ENCODE results near the gene TESMIN. TPM values are rescaled to one million over a fixed set of nuclear protein-coding genes. Genes with fewer than 3 reads are reported as not detected.

Gene TESMIN
- total and polyA plus RNA-seq, 2 experiments from 2014 or later: 1.1 TPM; not detected in 1

GRCh38 chr11:68678031-68678441, 73.3 kb downstream of the TESMIN start:
- no peaks in the 10 kb centered on the region for H4K20me1 ChIP-seq (ENCODE audit: insufficient read depth)
- in situ Hi-C loops (cut with MboI): no loop called here
- H2AFZ ChIP-seq: no peak overlapping the region
- peaks cover 15% of the 10 kb centered on the region for H3F3A ChIP-seq (ENCODE audit: insufficient read depth)
- H3K27ac ChIP-seq: no peak overlapping the region
- WGBS, 2 experiments (ENCODE audit: low coverage in 1 of 2, low lambda C conversion rate in 2 of 2, missing lambda C conversion rate in 2 of 2): 77 to 80% methylated on average over 15 of the region's 15 CpGs
- H3K79me2 ChIP-seq (ENCODE audit: insufficient read depth): no peaks in the 10 kb centered on the region
- H3K36me3 ChIP-seq (ENCODE audit: low read depth): no peaks in the 10 kb centered on the region
- no peak overlapping the region for H3K4me3 ChIP-seq
- no peak overlapping the region for H3K9ac ChIP-seq
- H3K4me2 ChIP-seq (ENCODE audit: unreplicated experiment): no peak overlapping the region
- H3K9me3 ChIP-seq (ENCODE audit: low read depth): no peaks in the 10 kb centered on the region
- no peaks in the 10 kb centered on the region for H3K27me3 ChIP-seq (replicated peaks; ENCODE audit: insufficient read depth)
- TF ChIP-seq EZH2phosphoT487 (IDR thresholded peaks at IDR 0.05; ENCODE audit: insufficient read depth, low read depth): no peak
- no peak for TF ChIP-seq EZH2 (IDR thresholded peaks at IDR 0.05; ENCODE audit: insufficient read depth, poor library complexity, severe bottlenecking)
- peaks cover 15% of the 10 kb centered on the region for H3K4me1 ChIP-seq (ENCODE audit: insufficient read depth)
- no peak for DNase-seq
- no peaks in the 10 kb centered on the region for H3K9me2 ChIP-seq (ENCODE audit: insufficient read depth)

GRCh38 chr11:68677432-68677831, 73.9 kb downstream of the TESMIN start:
- no peak overlapping the region for H3K4me3 ChIP-seq
- no peaks in the 10 kb centered on the region for H3K79me2 ChIP-seq (ENCODE audit: insufficient read depth)
- no peaks in the 10 kb centered on the region for H3K9me2 ChIP-seq (ENCODE audit: insufficient read depth)
- TF ChIP-seq EZH2phosphoT487 (IDR thresholded peaks at IDR 0.05; ENCODE audit: insufficient read depth, low read depth) (no peak), EZH2 (IDR thresholded peaks at IDR 0.05; ENCODE audit: insufficient read depth, poor library complexity, severe bottlenecking) (no peak)
- H3K4me1 ChIP-seq (ENCODE audit: insufficient read depth): peaks cover 9% of the 10 kb centered on the region
- in situ Hi-C loops (cut with MboI): no loop called here
- no peaks in the 10 kb centered on the region for H3K27me3 ChIP-seq (replicated peaks; ENCODE audit: insufficient read depth)
- H3K9me3 ChIP-seq (ENCODE audit: low read depth): no peaks in the 10 kb centered on the region
- no peak overlapping the region for H3K27ac ChIP-seq
- H2AFZ ChIP-seq: no peak overlapping the region
- no peak overlapping the region for H3K4me2 ChIP-seq (ENCODE audit: unreplicated experiment)
- no peaks in the 10 kb centered on the region for H4K20me1 ChIP-seq (ENCODE audit: insufficient read depth)
- DNase-seq: peak; percentile 84
- no peaks in the 10 kb centered on the region for H3K36me3 ChIP-seq (ENCODE audit: low read depth)
- H3F3A ChIP-seq (ENCODE audit: insufficient read depth): peaks cover 9% of the 10 kb centered on the region
- 0% methylated on average over 4 to 6 of the region's 6 CpGs for WGBS, 2 experiments (ENCODE audit: low coverage in 1 of 2, low lambda C conversion rate in 2 of 2, missing lambda C conversion rate in 2 of 2)
- no peak overlapping the region for H3K9ac ChIP-seq

DNA sequence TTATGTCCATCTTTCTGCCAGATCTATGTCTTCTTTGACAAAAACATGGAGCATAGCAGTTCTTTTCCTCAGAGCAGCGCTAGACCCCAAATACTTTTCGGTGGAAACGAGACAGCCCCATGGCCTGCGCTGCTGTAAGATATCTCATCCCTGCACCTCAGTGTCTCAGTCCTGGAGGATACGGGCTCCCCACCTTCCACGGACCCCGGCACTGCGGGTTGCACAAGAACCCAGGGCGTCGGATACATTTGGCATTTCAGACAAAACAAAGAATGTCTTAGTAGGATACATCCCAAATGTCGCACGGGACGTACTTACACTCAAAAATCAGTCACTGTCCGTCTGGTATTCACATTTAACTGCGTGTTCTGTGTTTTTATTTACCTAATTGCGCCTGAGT, 76.9 kb downstream of the TESMIN start:
- H3K9me2 ChIP-seq (ENCODE audit: insufficient read depth): no peaks in the 10 kb centered on the region
- no peak overlapping the region for H3K9ac ChIP-seq
- no peaks in the 10 kb centered on the region for H3K36me3 ChIP-seq (ENCODE audit: low read depth)
- no peak overlapping the region for H3K4me3 ChIP-seq
- H3K27me3 ChIP-seq (replicated peaks; ENCODE audit: insufficient read depth): 0 out of 2 replicates have a peak, but pooled peaks cover 7% of the 10 kb centered on the region
- no peaks in the 10 kb centered on the region for H3K79me2 ChIP-seq (ENCODE audit: insufficient read depth)
- 89 to 93% methylated on average over 16 of the region's 16 CpGs for WGBS, 2 experiments (ENCODE audit: low coverage in 1 of 2, low lambda C conversion rate in 2 of 2, missing lambda C conversion rate in 2 of 2)
- no peaks in the 10 kb centered on the region for H3K9me3 ChIP-seq (ENCODE audit: low read depth)
- no peak for TF ChIP-seq EZH2 (IDR thresholded peaks at IDR 0.05; ENCODE audit: insufficient read depth, poor library complexity, severe bottlenecking)
- no peak for TF ChIP-seq EZH2phosphoT487 (IDR thresholded peaks at IDR 0.05; ENCODE audit: insufficient read depth, low read depth)
- H3K4me1 ChIP-seq (ENCODE audit: insufficient read depth): peaks cover 6% of the 10 kb centered on the region; the same call in 1 of the 2 replicates
- no peak overlapping the region for H3K27ac ChIP-seq
- no peak for DNase-seq
- in situ Hi-C loops (cut with MboI): no loop called here
- H3F3A ChIP-seq (ENCODE audit: insufficient read depth): peaks cover 4% of the 10 kb centered on the region; the same call in 1 of the 2 replicates
- H2AFZ ChIP-seq: no peak overlapping the region
- H4K20me1 ChIP-seq (ENCODE audit: insufficient read depth): no peaks in the 10 kb centered on the region
- no peak overlapping the region for H3K4me2 ChIP-seq (ENCODE audit: unreplicated experiment)

DNA sequence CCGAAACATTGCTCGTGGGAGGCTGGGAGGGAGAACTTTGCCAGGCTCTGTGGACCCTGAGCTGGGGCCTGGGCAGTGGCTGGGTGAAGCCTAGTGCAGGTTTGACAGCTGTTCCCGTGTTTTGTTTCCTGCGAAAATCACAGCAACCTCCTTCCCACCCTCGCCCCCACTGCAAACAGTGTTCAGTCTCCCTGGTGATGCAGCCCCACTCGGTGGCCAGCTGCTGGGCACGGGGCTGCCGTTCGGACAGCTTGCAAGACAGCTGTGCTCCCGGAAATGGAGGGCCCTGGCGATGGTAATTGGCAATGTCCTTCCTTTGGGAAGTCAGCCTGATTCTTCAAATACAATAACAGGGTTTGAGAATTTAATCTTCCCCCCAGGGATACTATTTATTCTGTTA, 77.3 kb downstream of the TESMIN start:
- no peak for TF ChIP-seq EZH2phosphoT487 (IDR thresholded peaks at IDR 0.05; ENCODE audit: insufficient read depth, low read depth)
- TF ChIP-seq EZH2 (IDR thresholded peaks at IDR 0.05; ENCODE audit: insufficient read depth, poor library complexity, severe bottlenecking): no peak
- H3K9me2 ChIP-seq (ENCODE audit: insufficient read depth): no peaks in the 10 kb centered on the region
- 74 to 78% methylated on average over 11 of the region's 11 CpGs for WGBS, 2 experiments (ENCODE audit: low coverage in 1 of 2, low lambda C conversion rate in 2 of 2, missing lambda C conversion rate in 2 of 2)
- no peaks in the 10 kb centered on the region for H3K9me3 ChIP-seq (ENCODE audit: low read depth)
- no peak overlapping the region for H3K4me3 ChIP-seq
- H3K4me2 ChIP-seq (ENCODE audit: unreplicated experiment): no peak overlapping the region
- H3K27ac ChIP-seq: no peak overlapping the region
- in situ Hi-C loops (cut with MboI): no loop called here
- H3K36me3 ChIP-seq (ENCODE audit: low read depth): no peaks in the 10 kb centered on the region
- H3K79me2 ChIP-seq (ENCODE audit: insufficient read depth): no peaks in the 10 kb centered on the region
- no peak for DNase-seq
- H3K4me1 ChIP-seq (ENCODE audit: insufficient read depth): peaks cover 6% of the 10 kb centered on the region; the same call in 1 of the 2 replicates
- no peaks in the 10 kb centered on the region for H4K20me1 ChIP-seq (ENCODE audit: insufficient read depth)
- H3K9ac ChIP-seq: no peak overlapping the region
- peaks cover 4% of the 10 kb centered on the region; the same call in 1 of the 2 replicates for H3F3A ChIP-seq (ENCODE audit: insufficient read depth)
- 0 out of 2 replicates have a peak, but pooled peaks cover 7% of the 10 kb centered on the region for H3K27me3 ChIP-seq (replicated peaks; ENCODE audit: insufficient read depth)
- no peak overlapping the region for H2AFZ ChIP-seq

Data from GM23248 (cell line).